ENCODE data around the gene KIAA1328. TPM values are rescaled to one million over a fixed set of nuclear protein-coding genes. Genes with fewer than 3 reads are reported as not detected.

Gene KIAA1328
- polyA plus RNA-seq, 1 of the 3 experiments (the other 2 are of a cell fraction), result 2.6 TPM

- TF ChIP-seq REST (IDR thresholded peaks at IDR 0.05; ENCODE audit: low read depth, low read length) (no peak), MEF2A (IDR thresholded peaks at IDR 0.05; ENCODE audit: borderline replicate concordance, low read depth) (no peak), SIN3A (IDR thresholded peaks at IDR 0.05; ENCODE audit: borderline replicate concordance, low read depth, low read length) (no peak)
Observed at GRCh38 chr18:37065254-37065653, 236.3 kb downstream of the KIAA1328 start (continued).

- CTCF ChIA-PET, result no interaction called here
- TF ChIP-seq USF1 (IDR thresholded peaks at IDR 0.05; ENCODE audit: borderline replicate concordance, low read depth), result no peak
- no peak for TF ChIP-seq ELF1 (IDR thresholded peaks at IDR 0.05)
- no peak for TF ChIP-seq CHD2 (IDR thresholded peaks at IDR 0.05; ENCODE audit: low read length, partially characterized antibody)
- TF ChIP-seq POLR2AphosphoS5 (IDR thresholded peaks at IDR 0.05; ENCODE audit: low read depth, low read length), result no peak
- TF ChIP-seq FOSL2 (IDR thresholded peaks at IDR 0.05; ENCODE audit: borderline replicate concordance, low read depth), result no peak
- no peak for TF ChIP-seq YY1 (IDR thresholded peaks at IDR 0.05; ENCODE audit: low read depth)
- TF ChIP-seq IRF3 (IDR thresholded peaks at IDR 0.05; ENCODE audit: low read depth, low read length), result no peak
- TF ChIP-seq REST (IDR thresholded peaks at IDR 0.05; ENCODE audit: low read depth, low read length), result no peak
- no peak for TF ChIP-seq TEAD4 (IDR thresholded peaks at IDR 0.05; ENCODE audit: borderline replicate concordance, insufficient read depth)
Observed at GRCh38 chr18:37084912-37085311, 256.0 kb downstream of the KIAA1328 start.

More at GRCh38 chr18:37084912-37085311, 256.0 kb downstream of the KIAA1328 start:
- DNase-seq, result no peak
- Histone ChIP-seq H4K20me1 (ENCODE audit: insufficient read depth) (no peaks in the 10 kb centered on the region), H3K36me3 (replicated peaks in 1 of 2; ENCODE audit: control insufficient read depth in 1 of 2, insufficient read depth in 2 of 2, low read length in 1 of 2) (no peaks in the 10 kb centered on the region), H3K9me3 (no peaks in the 10 kb centered on the region), H3K4me2 (no peak overlapping the region), H3K9ac (no peak overlapping the region), H3K27ac (ENCODE audit: low read depth in 2 of 2, low read length in 1 of 2) (no peak overlapping the region), H2AFZ (ENCODE audit: low read depth) (no peak overlapping the region), H3K4me3 (ENCODE audit: low read depth in 2 of 2, low read length in 1 of 2) (no peak overlapping the region), H3K9me2 (no peaks in the 10 kb centered on the region), H3F3A (replicated peaks; ENCODE audit: insufficient read depth) (no peaks in the 10 kb centered on the region), H3K4me1 (ENCODE audit: control insufficient read depth in 1 of 2, insufficient read depth in 2 of 2, low read depth in 1 of 2, low read length in 1 of 2) (no peaks in the 10 kb centered on the region), H3K79me2 (ENCODE audit: insufficient read depth) (no peaks in the 10 kb centered on the region), H3K27me3 (ENCODE audit: insufficient read depth) (no peaks in the 10 kb centered on the region)
- WGBS (ENCODE audit: low lambda C conversion rate), result 92% methylated on average over 6 of the region's 6 CpGs
- POLR2A ChIA-PET, result no interaction called here

Measured in SK-N-SH (cell line).